ENCODE data around the gene FIG4. TPM values are rescaled to one million over a fixed set of nuclear protein-coding genes. Genes with fewer than 3 reads are reported as not detected.
"Not testable (repeated sequence)": the region's sequence is repeated elsewhere in the genome, so short reads cannot be mapped to it uniquely, and the experiment has no call there.

The FIG4 gene
- total RNA-seq, 4 donors from 2014 or later = 4.1 to 35.5 (median 17.4) TPM

DNA sequence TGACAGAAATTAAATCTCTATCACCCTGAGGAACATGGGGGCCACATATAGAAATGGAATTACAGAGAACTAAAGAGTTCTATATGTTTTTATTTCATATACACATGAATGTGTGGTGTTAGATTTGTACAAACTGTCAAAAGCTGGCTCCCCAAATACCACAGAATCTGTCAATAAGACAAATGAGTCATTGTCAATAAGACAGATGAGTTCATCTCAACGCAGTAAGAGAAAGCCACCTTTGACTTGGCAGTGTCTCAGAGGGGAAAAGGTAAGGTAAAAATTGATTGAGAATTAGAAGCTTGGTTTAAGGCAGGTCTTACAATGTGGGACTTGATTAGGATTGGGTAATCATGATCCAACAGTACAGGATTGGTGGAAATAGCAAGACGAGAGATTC is 162.9 kb downstream of the FIG4 start:
- no peak overlapping the region for H3K27ac ChIP-seq
- TF ChIP-seq, protein P1, sequence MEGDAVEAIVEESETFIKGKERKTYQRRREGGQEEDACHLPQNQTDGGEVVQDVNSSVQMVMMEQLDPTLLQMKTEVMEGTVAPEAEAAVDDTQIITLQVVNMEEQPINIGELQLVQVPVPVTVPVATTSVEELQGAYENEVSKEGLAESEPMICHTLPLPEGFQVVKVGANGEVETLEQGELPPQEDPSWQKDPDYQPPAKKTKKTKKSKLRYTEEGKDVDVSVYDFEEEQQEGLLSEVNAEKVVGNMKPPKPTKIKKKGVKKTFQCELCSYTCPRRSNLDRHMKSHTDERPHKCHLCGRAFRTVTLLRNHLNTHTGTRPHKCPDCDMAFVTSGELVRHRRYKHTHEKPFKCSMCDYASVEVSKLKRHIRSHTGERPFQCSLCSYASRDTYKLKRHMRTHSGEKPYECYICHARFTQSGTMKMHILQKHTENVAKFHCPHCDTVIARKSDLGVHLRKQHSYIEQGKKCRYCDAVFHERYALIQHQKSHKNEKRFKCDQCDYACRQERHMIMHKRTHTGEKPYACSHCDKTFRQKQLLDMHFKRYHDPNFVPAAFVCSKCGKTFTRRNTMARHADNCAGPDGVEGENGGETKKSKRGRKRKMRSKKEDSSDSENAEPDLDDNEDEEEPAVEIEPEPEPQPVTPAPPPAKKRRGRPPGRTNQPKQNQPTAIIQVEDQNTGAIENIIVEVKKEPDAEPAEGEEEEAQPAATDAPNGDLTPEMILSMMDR (IDR thresholded peaks at IDR 0.05) = no peak
- intact Hi-C loops (cut with DNase I; ENCODE audit: low total_unique reads) = no loop called here
- no peak overlapping the region for H3K4me3 ChIP-seq
- H3K27me3 ChIP-seq = no peaks in the 10 kb centered on the region
- no peak for DNase-seq
- H3K9me3 ChIP-seq = no peaks in the 10 kb centered on the region
- no peaks in the 10 kb centered on the region for H3K36me3 ChIP-seq
- no peaks in the 10 kb centered on the region for H3K4me1 ChIP-seq

DNA sequence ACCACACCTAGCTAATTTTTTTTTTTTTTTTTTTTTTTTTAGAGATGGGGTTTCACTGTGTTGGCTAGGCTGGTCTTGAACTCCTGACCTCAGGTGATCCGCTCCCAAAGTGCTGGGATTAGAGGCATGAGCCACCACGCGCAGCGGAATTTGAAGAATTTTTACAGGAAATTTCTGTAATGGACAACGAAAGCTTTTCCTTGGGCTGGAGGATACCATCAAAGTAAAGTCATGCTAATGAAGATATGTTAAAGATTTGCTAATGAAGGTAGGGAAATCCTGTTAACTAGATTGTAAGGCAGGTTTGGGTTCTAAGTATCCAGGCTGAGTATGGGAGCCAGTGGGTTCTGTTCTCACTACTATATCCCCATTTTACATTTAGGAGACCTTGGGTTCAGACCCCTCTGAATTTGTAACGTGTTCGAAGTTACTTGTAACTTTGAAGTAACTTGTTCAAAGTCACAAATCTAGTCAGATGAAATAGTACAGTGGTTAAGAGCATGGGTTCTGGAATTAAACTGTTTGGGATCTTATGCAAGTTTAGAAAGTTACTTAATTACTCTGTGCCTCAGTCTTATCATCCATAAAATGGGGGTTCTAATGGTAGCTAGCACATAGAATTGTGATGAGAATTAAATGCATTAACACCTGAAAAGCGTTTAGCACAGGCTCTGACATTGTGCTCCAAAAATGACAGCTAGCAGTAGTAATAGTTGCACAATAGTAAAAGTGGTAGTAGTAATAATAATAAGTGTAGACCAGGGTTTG is 163.6 kb downstream of the FIG4 start:
- H3K9me3 ChIP-seq = no peaks in the 10 kb centered on the region

DNA sequence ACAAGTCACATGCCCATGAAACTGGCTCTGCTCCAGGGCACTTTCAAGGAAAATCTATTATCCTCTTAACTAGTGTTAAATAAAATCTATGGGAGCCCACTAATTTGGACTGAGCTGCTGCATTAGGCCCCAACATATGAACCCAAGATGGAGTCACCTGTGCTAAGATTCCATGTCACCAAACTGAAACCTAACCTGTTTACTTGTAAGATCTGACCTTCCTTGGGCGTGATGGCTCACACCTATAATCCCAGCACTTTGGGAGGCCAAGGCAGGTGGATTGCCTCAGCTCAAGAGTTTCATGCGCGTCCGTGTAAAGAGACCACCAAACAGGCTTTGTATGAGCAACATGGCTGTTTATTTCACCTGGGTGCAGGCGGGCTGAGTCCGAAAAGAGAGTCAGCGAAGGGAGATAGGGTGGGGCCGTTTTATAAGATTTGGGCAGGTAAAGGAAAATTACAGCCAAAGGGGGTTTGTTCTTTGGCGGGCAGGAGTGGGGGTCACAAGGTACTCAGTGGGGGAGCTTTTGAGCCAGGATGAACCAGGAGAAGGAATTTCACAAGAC is 164.5 kb downstream of the FIG4 start:
- H3K4me3 ChIP-seq; H3K4me1 ChIP-seq; DNase-seq; intact Hi-C loops (cut with DNase I; ENCODE audit: low total_unique reads); H3K27me3 ChIP-seq; H3K27ac ChIP-seq; H3K9me3 ChIP-seq; H3K36me3 ChIP-seq: not testable (repeated sequence)

More for the DNA sequence above, 163.6 kb downstream of the FIG4 start:
- Histone ChIP-seq H3K27ac (no peak overlapping the region), H3K4me1 (no peaks in the 10 kb centered on the region), H3K36me3 (no peaks in the 10 kb centered on the region), H3K27me3 (no peaks in the 10 kb centered on the region), H3K4me3 (no peak overlapping the region)
- TF ChIP-seq, protein P1 (IDR thresholded peaks at IDR 0.05) = no peak
- no peak for TF ChIP-seq POLR2A (IDR thresholded peaks at IDR 0.05)
- DNase-seq = no peak
- intact Hi-C loops (cut with DNase I; ENCODE audit: low total_unique reads) = no loop called here

DNA sequence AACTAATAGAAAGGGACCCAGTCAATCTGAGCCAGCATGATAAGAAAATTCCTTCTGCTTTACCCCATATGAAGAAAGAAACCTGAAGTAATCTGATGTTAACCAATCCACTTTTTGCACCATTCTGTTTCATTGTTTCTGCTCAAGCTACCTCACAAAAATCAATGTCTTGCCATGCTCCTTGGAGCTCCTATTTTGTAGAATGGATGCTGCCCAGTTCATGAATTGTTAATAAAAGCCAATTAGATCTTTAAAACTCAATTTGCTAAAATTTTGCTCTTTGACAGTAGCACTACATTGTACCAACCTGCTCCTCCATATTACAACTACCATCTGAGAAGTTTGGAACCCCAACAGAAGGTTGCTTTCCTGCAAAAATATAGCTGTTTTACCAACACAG is 170.8 kb downstream of the FIG4 start:
- no peak overlapping the region for H3K4me3 ChIP-seq
- H3K9me3 ChIP-seq = no peaks in the 10 kb centered on the region
- TF ChIP-seq, protein P1 (IDR thresholded peaks at IDR 0.05) = no peak
- no peak for TF ChIP-seq POLR2A (IDR thresholded peaks at IDR 0.05)
- DNase-seq = no peak
- intact Hi-C loops (cut with DNase I; ENCODE audit: low total_unique reads) = no loop called here
- no peaks in the 10 kb centered on the region for H3K27me3 ChIP-seq
- no peaks in the 10 kb centered on the region for H3K36me3 ChIP-seq
- no peak overlapping the region for H3K27ac ChIP-seq
- no peaks in the 10 kb centered on the region for H3K4me1 ChIP-seq

DNA sequence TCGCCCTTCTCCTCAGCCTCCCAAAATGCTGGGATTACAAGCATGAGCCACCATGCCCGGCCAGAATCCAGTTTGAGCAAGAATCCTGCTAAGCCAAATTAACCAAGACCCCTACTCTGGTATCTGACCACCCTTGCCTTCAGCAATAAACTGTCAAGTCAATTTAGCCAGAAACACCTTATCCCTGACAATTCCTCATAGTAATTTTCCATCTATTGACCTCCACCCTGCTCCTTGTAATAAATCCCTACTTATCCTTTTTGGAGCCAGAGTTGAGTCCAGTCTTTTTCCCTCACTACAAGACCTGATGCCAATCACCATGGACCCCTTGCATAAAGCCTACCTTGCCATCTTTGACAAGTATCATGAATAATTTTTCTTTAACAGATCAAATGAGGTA is 173.0 kb downstream of the FIG4 start:
- H3K4me1 ChIP-seq = no peaks in the 10 kb centered on the region
- H3K27me3 ChIP-seq = no peaks in the 10 kb centered on the region
- TF ChIP-seq, protein P1 (IDR thresholded peaks at IDR 0.05) = no peak
- no peak for TF ChIP-seq POLR2A (IDR thresholded peaks at IDR 0.05)
- H3K4me3 ChIP-seq = no peak overlapping the region
- H3K27ac ChIP-seq = no peak overlapping the region
- H3K36me3 ChIP-seq = no peaks in the 10 kb centered on the region
- no peaks in the 10 kb centered on the region for H3K9me3 ChIP-seq
- intact Hi-C loops (cut with DNase I; ENCODE audit: low total_unique reads) = no loop called here
- DNase-seq = no peak
